HCT116 (cell line): ENCODE measurements around the gene ACSS2. TPM values are rescaled to one million over a fixed set of nuclear protein-coding genes. Genes with fewer than 3 reads are reported as not detected.

Experiments used
- ATAC-seq: fragments of 200-7000 bp; cut with Tn5 transposase; 2 replicates; pipeline ENCODE4 v1.9.1; 2020; ENCODE audit warnings: mild to moderate bottlenecking, moderate library complexity
- BruUV-seq: library from RNA; stranded (reverse); fragments of 400-500 nt; replicated peaks from 2 replicates; lab custom pipeline; 2021; lab: Mats Ljungman, UMichigan
- CTCF ChIA-PET: fragments of 300-600 bp; sonication (Branson Sonifier 250); formaldehyde crosslinking; loops from one replicate; lab custom pipeline; 2021; ENCODE audit warnings: antibody characterized with exemption; lab: Charles Lee
- POLR2A ChIA-PET: fragments of 300-600, 350-600 bp; sonication (Branson Sonifier 250); formaldehyde crosslinking; loops from one replicate; lab custom pipeline; 2021; ENCODE audit warnings: antibody characterized with exemption; lab: Charles Lee
- RAD21 ChIA-PET, 2 experiments: fragments of 300-600 bp; sonication (Branson Sonifier 250); formaldehyde crosslinking; loops; one replicate each; lab custom pipeline; 2023; ENCODE audit warnings: low total read pairs in 2 of 2; ENCODE audit not compliant: uncharacterized antibody in 2 of 2, unreplicated experiment in 2 of 2, low non-redundant PET in 1 of 2; lab: Charles Lee
- DNase-seq: peaks from one replicate; pipeline ENCODE4 v3.0.0-alpha.2; 2010; ENCODE audit warnings: low read depth, low spot score
- H2AFZ ChIP-seq: fragments of 200-600 bp; shearing (Covaris generic), sonication (generic); 2 replicates; pipeline ENCODE4 v1.6.1; 2017; ENCODE audit warnings: low read depth, mixed run types, mixed read lengths, antibody characterized with exemption, low read length; ENCODE audit not compliant: poor library complexity, severe bottlenecking
- H3K27ac ChIP-seq: 2 replicates; pipeline ENCODE4 v1.5.1; 2012; ENCODE audit warnings: low read depth, low read length
- H3K27me3 ChIP-seq: fragments of 200-600 bp; sonication (generic); 2 replicates; pipeline ENCODE4 v1.6.1; 2016; ENCODE audit warnings: mixed run types, low read length, mixed read lengths; ENCODE audit not compliant: insufficient read depth
- H3K36me3 ChIP-seq, 2 experiments: fragments of 200-500 bp in 1 of 2; fragments of 200-600 bp in 1 of 2; sonication (Bioruptor generic) in 1 of 2; sonication (generic) in 1 of 2; 2 replicates each; pipeline versions ENCODE4 v1.5.1 to v1.6.1; 2014 to 2016; ENCODE audit warnings: low read length in 2 of 2, inconsistent platforms in 1 of 2, mixed read lengths in 1 of 2, mixed run types in 1 of 2; ENCODE audit not compliant: insufficient read depth in 2 of 2, control insufficient read depth in 1 of 2
- H3K4me1 ChIP-seq, 2 experiments: fragments of 200-600 bp in 1 of 2; sonication (generic) in 1 of 2; 2 replicates each; pipeline versions ENCODE4 v1.5.1 to v1.6.1; 2012 to 2017; ENCODE audit warnings: low read length in 2 of 2, inconsistent platforms in 1 of 2, mild to moderate bottlenecking in 1 of 2, mixed read lengths in 1 of 2, mixed run types in 1 of 2, moderate library complexity in 1 of 2; ENCODE audit not compliant: insufficient read depth in 2 of 2, control insufficient read depth in 1 of 2
- H3K4me2 ChIP-seq: fragments of 200-600 bp; sonication (generic); 2 replicates; pipeline ENCODE4 v1.6.1; 2017; ENCODE audit warnings: mixed run types, low read length, mixed read lengths
- H3K4me3 ChIP-seq, 2 experiments: fragments of 200-600 bp in 1 of 2; sonication (generic) in 1 of 2; replicated peaks in 1 of 2; 2 replicates each; pipeline ENCODE4 v1.5.1; 2011 to 2016; ENCODE audit warnings: low read length in 2 of 2, control low read depth in 1 of 2, low read depth in 1 of 2, mild to moderate bottlenecking in 1 of 2, mixed read lengths in 1 of 2, mixed run types in 1 of 2
- H3K79me2 ChIP-seq: fragments of 200-600 bp; sonication (generic); 2 replicates; pipeline ENCODE4 v1.6.1; 2017; ENCODE audit warnings: mild to moderate bottlenecking, mixed run types, low read length, moderate library complexity, mixed read lengths; ENCODE audit not compliant: insufficient read depth
- H3K9ac ChIP-seq: fragments of 200-600 bp; sonication (generic); 2 replicates; pipeline ENCODE4 v1.6.1; 2016; ENCODE audit warnings: low read length, mixed read lengths
- H3K9me2 ChIP-seq: fragments of 200-600 bp; sonication (generic), shearing (Covaris generic); 2 replicates; pipeline ENCODE4 v1.6.1; 2017; ENCODE audit warnings: mixed run types, mild to moderate bottlenecking, moderate library complexity; ENCODE audit not compliant: insufficient read depth
- H3K9me3 ChIP-seq, 2 experiments: fragments of 200-500 bp in 1 of 2; fragments of 200-600 bp in 1 of 2; sonication (Bioruptor generic) in 1 of 2; sonication (generic) in 1 of 2; 2 replicates each; pipeline ENCODE4 v1.6.1; 2014 to 2017; ENCODE audit warnings: low read length in 2 of 2, mixed read lengths in 2 of 2, inconsistent platforms in 1 of 2, low read depth in 1 of 2, mild to moderate bottlenecking in 1 of 2, mixed run types in 1 of 2, moderate library complexity in 1 of 2; ENCODE audit not compliant: control insufficient read depth in 1 of 2, insufficient read depth in 1 of 2
- H4K20me1 ChIP-seq: fragments of 200-600 bp; sonication (generic), shearing (Covaris generic); 2 replicates; pipeline ENCODE4 v1.6.1; 2017; ENCODE audit warnings: mixed run types, mild to moderate bottlenecking, moderate library complexity; ENCODE audit not compliant: insufficient read depth
- CBX3 ChIP-seq: IDR thresholded peaks from 2 replicates; pipeline ENCODE4 v1.6.1; 2012; ENCODE audit warnings: low read depth
- CEBPB ChIP-seq: IDR thresholded peaks from 2 replicates; pipeline ENCODE4 v1.6.1; 2012; ENCODE audit warnings: low read depth
- EGR1 ChIP-seq: IDR thresholded peaks from 2 replicates; pipeline ENCODE4 v1.6.1; 2012; ENCODE audit warnings: low read depth
- ELF1 ChIP-seq: IDR thresholded peaks from 2 replicates; pipeline ENCODE4 v1.6.1; 2012; ENCODE audit warnings: low read depth, borderline replicate concordance
- EZH2 ChIP-seq: fragments of 200-600 bp; sonication (generic); IDR thresholded peaks from 2 replicates; pipeline ENCODE4 v1.6.1; 2017; ENCODE audit warnings: antibody characterized with exemption, mixed run types
- EZH2phosphoT487 ChIP-seq: fragments of 200-600 bp; IDR thresholded peaks from 2 replicates; pipeline ENCODE4 v1.6.1; 2018; ENCODE audit warnings: antibody characterized with exemption, borderline replicate concordance
- JUND ChIP-seq: IDR thresholded peaks from 2 replicates; pipeline ENCODE4 v1.6.1; 2012
- POLR2A ChIP-seq: IDR thresholded peaks from 2 replicates; pipeline ENCODE4 v1.7.0; 2011; ENCODE audit warnings: borderline replicate concordance; ENCODE audit not compliant: insufficient read depth, insufficient read length; ENCODE audit errors: extremely low read depth
- POLR2AphosphoS5 ChIP-seq: IDR thresholded peaks from 2 replicates; pipeline ENCODE4 v1.6.1; 2011; ENCODE audit warnings: mild to moderate bottlenecking, low read depth, low read length, moderate library complexity
- RAD21 ChIP-seq: IDR thresholded peaks from 2 replicates; pipeline ENCODE4 v1.6.1; 2012; ENCODE audit warnings: low read depth, mild to moderate bottlenecking
- SIN3A ChIP-seq: IDR thresholded peaks from 2 replicates; pipeline ENCODE4 v1.6.1; 2012; ENCODE audit warnings: low read depth
- SP1 ChIP-seq: IDR thresholded peaks from 2 replicates; pipeline ENCODE4 v1.6.1; 2012; ENCODE audit warnings: low read depth
- SRF ChIP-seq: IDR thresholded peaks from 2 replicates; pipeline ENCODE4 v1.6.1; 2012; ENCODE audit warnings: low read depth
- TCF7L2 ChIP-seq: IDR thresholded peaks from 2 replicates; pipeline ENCODE4 v1.7.0; 2011; ENCODE audit warnings: borderline replicate concordance, inconsistent platforms; ENCODE audit not compliant: insufficient read depth, insufficient read length; ENCODE audit errors: extremely low read depth
- YY1 ChIP-seq: IDR thresholded peaks from 2 replicates; pipeline ENCODE4 v1.6.1; 2011; ENCODE audit warnings: low read length, low read depth, moderate library complexity, mild to moderate bottlenecking; ENCODE audit not compliant: insufficient replicate concordance; ENCODE audit errors: extremely low read depth
- ZFX ChIP-seq: fragments of 450-650 bp; IDR thresholded peaks from 2 replicates; pipeline ENCODE4 v1.6.1; 2017
- intact Hi-C: fragments of 100-400 bp; cut with micrococcal nuclease; formaldehyde crosslinking; loops from 2 replicates; pipeline ENCODE4 v1.10.0; 2022
- total RNA-seq: library from RNA; stranded (reverse); gene quantifications from one replicate; pipeline ENCODE4 v1.2.1, GENCODE V29; 2021; ENCODE audit not compliant: unreplicated experiment
- TF ChIP-seq, protein P1 (sequence below), 3 experiments: fragments of 200-600 bp in 1 of 3; sonication (generic) in 1 of 3; IDR thresholded peaks in 2 of 3; conservative IDR thresholded peaks in 1 of 3; 2 replicates each; pipeline ENCODE4 v1.5.1; 2012 to 2017; ENCODE audit warnings: low read depth in 2 of 3, low read length in 2 of 3, antibody characterized with exemption in 1 of 3, borderline replicate concordance in 1 of 3, control low read depth in 1 of 3, mild to moderate bottlenecking in 1 of 3, mixed read lengths in 1 of 3, mixed run types in 1 of 3, moderate library complexity in 1 of 3; ENCODE audit not compliant: insufficient read depth in 1 of 3
- TF ChIP-seq, protein P2 (sequence below): IDR thresholded peaks from 2 replicates; pipeline ENCODE4 v1.6.1; 2012; ENCODE audit warnings: low read depth
- TF ChIP-seq, protein P3 (sequence below): IDR thresholded peaks from 2 replicates; pipeline ENCODE4 v1.6.1; 2012
- TF ChIP-seq, protein P4 (sequence below): IDR thresholded peaks from 2 replicates; pipeline ENCODE4 v1.6.1; 2012

The ACSS2 gene
- total RNA-seq, 1 experiment from 2014 or later, result 71.7 TPM

DNA sequence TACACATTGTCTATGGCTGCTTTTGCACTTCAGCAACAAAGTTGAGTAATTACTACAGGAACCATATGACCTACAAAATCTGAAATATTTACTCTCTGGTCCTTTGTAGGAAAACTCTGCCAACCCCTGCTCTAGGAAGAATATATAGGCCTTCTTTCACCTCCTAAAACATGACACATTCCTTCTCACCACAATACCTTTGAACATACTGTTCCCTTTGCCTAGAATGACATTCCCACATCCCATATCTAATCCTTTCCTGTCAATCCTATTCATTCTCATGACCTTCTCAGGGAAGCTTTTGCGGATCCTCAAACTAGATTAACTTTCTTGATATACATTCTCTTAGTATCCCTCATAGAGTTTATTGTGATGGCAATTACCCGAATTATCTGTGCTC lies 33.0 kb upstream of the ACSS2 start:
- Histone ChIP-seq H3K9me3 (no peaks in the 10 kb centered on the region), H2AFZ (no peak overlapping the region), H3K79me2 (no peaks in the 10 kb centered on the region), H3K27me3 (peaks cover 9% of the 10 kb centered on the region), H3K9me2 (no peaks in the 10 kb centered on the region), H3K4me1 (no peaks in the 10 kb centered on the region), H3K36me3 (no peaks in the 10 kb centered on the region), H3K27ac (no peak overlapping the region), H3K9ac (no peak overlapping the region), H3K4me2 (no peak overlapping the region), H4K20me1 (no peaks in the 10 kb centered on the region), H3K4me3 (no peak overlapping the region)
- intact Hi-C loops, result no loop called here
- no peak for DNase-seq
- TF ChIP-seq CEBPB (no peak), EZH2phosphoT487 (no peak), RAD21 (no peak), JUND (no peak), SIN3A (no peak), POLR2AphosphoS5 (no peak), YY1 (no peak), EGR1 (no peak), ZFX (no peak), POLR2A (no peak), SP1 (no peak), EZH2 (no peak), ELF1 (no peak), TCF7L2 (no peak), SRF (no peak), CBX3 (no peak)
- TF ChIP-seq, protein P1, sequence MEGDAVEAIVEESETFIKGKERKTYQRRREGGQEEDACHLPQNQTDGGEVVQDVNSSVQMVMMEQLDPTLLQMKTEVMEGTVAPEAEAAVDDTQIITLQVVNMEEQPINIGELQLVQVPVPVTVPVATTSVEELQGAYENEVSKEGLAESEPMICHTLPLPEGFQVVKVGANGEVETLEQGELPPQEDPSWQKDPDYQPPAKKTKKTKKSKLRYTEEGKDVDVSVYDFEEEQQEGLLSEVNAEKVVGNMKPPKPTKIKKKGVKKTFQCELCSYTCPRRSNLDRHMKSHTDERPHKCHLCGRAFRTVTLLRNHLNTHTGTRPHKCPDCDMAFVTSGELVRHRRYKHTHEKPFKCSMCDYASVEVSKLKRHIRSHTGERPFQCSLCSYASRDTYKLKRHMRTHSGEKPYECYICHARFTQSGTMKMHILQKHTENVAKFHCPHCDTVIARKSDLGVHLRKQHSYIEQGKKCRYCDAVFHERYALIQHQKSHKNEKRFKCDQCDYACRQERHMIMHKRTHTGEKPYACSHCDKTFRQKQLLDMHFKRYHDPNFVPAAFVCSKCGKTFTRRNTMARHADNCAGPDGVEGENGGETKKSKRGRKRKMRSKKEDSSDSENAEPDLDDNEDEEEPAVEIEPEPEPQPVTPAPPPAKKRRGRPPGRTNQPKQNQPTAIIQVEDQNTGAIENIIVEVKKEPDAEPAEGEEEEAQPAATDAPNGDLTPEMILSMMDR (IDR thresholded peaks at IDR 0.05 in 2 of 3, conservative IDR thresholded peaks at IDR 0.05 in 1 of 3; ENCODE audit: borderline replicate concordance in 1 of 3, insufficient read depth in 1 of 3, low read depth in 2 of 3, low read length in 2 of 3), result no peak
- TF ChIP-seq, protein P2, sequence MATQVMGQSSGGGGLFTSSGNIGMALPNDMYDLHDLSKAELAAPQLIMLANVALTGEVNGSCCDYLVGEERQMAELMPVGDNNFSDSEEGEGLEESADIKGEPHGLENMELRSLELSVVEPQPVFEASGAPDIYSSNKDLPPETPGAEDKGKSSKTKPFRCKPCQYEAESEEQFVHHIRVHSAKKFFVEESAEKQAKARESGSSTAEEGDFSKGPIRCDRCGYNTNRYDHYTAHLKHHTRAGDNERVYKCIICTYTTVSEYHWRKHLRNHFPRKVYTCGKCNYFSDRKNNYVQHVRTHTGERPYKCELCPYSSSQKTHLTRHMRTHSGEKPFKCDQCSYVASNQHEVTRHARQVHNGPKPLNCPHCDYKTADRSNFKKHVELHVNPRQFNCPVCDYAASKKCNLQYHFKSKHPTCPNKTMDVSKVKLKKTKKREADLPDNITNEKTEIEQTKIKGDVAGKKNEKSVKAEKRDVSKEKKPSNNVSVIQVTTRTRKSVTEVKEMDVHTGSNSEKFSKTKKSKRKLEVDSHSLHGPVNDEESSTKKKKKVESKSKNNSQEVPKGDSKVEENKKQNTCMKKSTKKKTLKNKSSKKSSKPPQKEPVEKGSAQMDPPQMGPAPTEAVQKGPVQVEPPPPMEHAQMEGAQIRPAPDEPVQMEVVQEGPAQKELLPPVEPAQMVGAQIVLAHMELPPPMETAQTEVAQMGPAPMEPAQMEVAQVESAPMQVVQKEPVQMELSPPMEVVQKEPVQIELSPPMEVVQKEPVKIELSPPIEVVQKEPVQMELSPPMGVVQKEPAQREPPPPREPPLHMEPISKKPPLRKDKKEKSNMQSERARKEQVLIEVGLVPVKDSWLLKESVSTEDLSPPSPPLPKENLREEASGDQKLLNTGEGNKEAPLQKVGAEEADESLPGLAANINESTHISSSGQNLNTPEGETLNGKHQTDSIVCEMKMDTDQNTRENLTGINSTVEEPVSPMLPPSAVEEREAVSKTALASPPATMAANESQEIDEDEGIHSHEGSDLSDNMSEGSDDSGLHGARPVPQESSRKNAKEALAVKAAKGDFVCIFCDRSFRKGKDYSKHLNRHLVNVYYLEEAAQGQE, result no peak
- TF ChIP-seq, protein P3, sequence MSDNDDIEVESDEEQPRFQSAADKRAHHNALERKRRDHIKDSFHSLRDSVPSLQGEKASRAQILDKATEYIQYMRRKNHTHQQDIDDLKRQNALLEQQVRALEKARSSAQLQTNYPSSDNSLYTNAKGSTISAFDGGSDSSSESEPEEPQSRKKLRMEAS, result no peak
- TF ChIP-seq, protein P4, sequence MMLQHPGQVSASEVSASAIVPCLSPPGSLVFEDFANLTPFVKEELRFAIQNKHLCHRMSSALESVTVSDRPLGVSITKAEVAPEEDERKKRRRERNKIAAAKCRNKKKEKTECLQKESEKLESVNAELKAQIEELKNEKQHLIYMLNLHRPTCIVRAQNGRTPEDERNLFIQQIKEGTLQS, result no peak
- ChIA-PET CTCF (no interaction called here), RAD21 (no interaction called here), POLR2A (interaction anchor here (0.7 kb wide), 1 partner anchor 10 kb away, joined by 3 read pairs; no protein-coding TSS in a partner anchor)
- ATAC-seq, result no peak
- no TSS peak for BruUV-seq
